ENCODE measurements around the gene FBXO28. TPM values are rescaled to one million over a fixed set of nuclear protein-coding genes. Genes with fewer than 3 reads are reported as not detected.

Gene FBXO28
- total RNA-seq, 1 donor from 2014 or later = 32.0 TPM

DNA sequence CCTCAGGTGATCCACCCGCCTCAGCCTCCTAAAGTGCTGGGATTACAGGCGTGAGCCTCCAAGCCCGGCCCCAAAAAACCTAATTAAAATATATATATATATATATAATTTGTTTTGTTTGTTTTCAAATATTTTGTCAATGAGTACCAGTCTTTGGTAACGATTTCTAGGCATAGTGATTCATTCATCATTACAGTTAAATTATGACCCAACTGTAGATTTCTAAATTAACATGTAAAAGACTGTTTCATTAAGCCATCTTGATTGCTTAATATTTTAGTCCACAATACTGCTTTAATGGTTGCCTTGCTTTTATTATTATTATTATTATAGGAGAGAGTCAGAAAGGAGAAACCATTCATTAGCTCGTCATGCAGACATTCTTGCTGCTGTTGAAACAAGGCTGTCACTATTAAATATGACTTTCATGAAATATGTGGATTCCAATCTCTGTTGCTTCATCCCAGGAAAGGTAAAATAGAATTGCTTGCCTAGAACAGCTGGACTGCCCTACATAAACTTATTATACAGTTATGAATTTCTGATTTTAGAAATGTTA lies 19.9 kb downstream of the FBXO28 start:
- TF ChIP-seq, protein P1, sequence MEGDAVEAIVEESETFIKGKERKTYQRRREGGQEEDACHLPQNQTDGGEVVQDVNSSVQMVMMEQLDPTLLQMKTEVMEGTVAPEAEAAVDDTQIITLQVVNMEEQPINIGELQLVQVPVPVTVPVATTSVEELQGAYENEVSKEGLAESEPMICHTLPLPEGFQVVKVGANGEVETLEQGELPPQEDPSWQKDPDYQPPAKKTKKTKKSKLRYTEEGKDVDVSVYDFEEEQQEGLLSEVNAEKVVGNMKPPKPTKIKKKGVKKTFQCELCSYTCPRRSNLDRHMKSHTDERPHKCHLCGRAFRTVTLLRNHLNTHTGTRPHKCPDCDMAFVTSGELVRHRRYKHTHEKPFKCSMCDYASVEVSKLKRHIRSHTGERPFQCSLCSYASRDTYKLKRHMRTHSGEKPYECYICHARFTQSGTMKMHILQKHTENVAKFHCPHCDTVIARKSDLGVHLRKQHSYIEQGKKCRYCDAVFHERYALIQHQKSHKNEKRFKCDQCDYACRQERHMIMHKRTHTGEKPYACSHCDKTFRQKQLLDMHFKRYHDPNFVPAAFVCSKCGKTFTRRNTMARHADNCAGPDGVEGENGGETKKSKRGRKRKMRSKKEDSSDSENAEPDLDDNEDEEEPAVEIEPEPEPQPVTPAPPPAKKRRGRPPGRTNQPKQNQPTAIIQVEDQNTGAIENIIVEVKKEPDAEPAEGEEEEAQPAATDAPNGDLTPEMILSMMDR (IDR thresholded peaks at IDR 0.05) = no peak

GRCh38 chr1:224137518-224137917 lies 23.6 kb downstream of the FBXO28 start:
- TF ChIP-seq, protein P1 (IDR thresholded peaks at IDR 0.05) = no peak
- no peak for DNase-seq
- no peak for ATAC-seq
- Histone ChIP-seq H3K4me1 (no peaks in the 10 kb centered on the region), H3K27ac (no peak overlapping the region), H3K9me3 (no peaks in the 10 kb centered on the region), H3K27me3 (ENCODE audit: low read depth) (no peaks in the 10 kb centered on the region), H3K4me3 (no peak overlapping the region), H3K36me3 (peaks cover 83% of the 10 kb centered on the region)
- intact Hi-C loops (cut with DNase I) = no loop called here

More for the DNA sequence above, 19.9 kb downstream of the FBXO28 start:
- H3K4me3 ChIP-seq = no peak overlapping the region
- no peak overlapping the region for H3K27ac ChIP-seq
- intact Hi-C loops (cut with DNase I) = no loop called here
- H3K4me1 ChIP-seq = no peaks in the 10 kb centered on the region
- ATAC-seq (no peak), DNase-seq (no peak)
- peaks cover 86% of the 10 kb centered on the region for H3K36me3 ChIP-seq
- H3K27me3 ChIP-seq (ENCODE audit: low read depth) = no peaks in the 10 kb centered on the region
- H3K9me3 ChIP-seq = no peaks in the 10 kb centered on the region

DNA sequence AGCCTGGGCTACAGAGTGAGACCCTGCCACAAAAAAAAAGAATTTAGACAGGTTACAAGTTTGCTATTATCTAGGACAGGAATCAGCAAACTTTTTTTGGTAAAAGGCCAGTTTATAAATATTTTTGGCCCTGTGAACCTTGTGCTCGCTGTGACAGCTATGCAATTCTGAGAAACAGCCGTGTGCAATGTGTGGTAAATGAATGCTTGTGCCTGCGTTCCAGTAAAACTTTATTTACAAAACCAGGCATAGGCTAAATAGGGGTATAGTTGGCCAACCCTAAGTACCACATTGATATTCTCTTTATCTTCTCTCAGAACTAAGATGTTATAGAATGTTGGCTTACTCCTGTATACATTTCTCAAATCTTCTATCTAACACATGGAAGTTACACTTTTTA lies 24.3 kb downstream of the FBXO28 start:
- intact Hi-C loops (cut with DNase I) = no loop called here
- Histone ChIP-seq H3K9me3 (no peaks in the 10 kb centered on the region), H3K36me3 (peaks cover 83% of the 10 kb centered on the region), H3K27ac (no peak overlapping the region), H3K4me1 (no peaks in the 10 kb centered on the region), H3K27me3 (ENCODE audit: low read depth) (no peaks in the 10 kb centered on the region), H3K4me3 (no peak overlapping the region)
- ATAC-seq = no peak
- no peak for DNase-seq
- TF ChIP-seq, protein P1 (IDR thresholded peaks at IDR 0.05) = no peak

- TF ChIP-seq, protein P1 (IDR thresholded peaks at IDR 0.05) = no peak
- H3K36me3 ChIP-seq = peaks cover 66% of the 10 kb centered on the region
- no peak overlapping the region for H3K27ac ChIP-seq
Measured at GRCh38 chr1:224141693-224142092, 27.8 kb downstream of the FBXO28 start.

GRCh38 chr1:224149709-224150108 lies 35.8 kb downstream of the FBXO28 start:
- ATAC-seq (no peak), DNase-seq (no peak)
- Histone ChIP-seq H3K27ac (no peak overlapping the region), H3K4me3 (no peak overlapping the region), H3K36me3 (peaks cover 32% of the 10 kb centered on the region), H3K4me1 (no peaks in the 10 kb centered on the region), H3K27me3 (ENCODE audit: low read depth) (no peaks in the 10 kb centered on the region), H3K9me3 (no peaks in the 10 kb centered on the region)
- TF ChIP-seq, protein P1 (IDR thresholded peaks at IDR 0.05) = no peak
- intact Hi-C loops (cut with DNase I) = no loop called here

More at GRCh38 chr1:224141693-224142092, 27.8 kb downstream of the FBXO28 start:
- DNase-seq (no peak), ATAC-seq (no peak)
- Histone ChIP-seq H3K27me3 (ENCODE audit: low read depth) (no peaks in the 10 kb centered on the region), H3K4me3 (no peak overlapping the region), H3K9me3 (no peaks in the 10 kb centered on the region), H3K4me1 (no peaks in the 10 kb centered on the region)
- intact Hi-C loops (cut with DNase I) = no loop called here
